ENCODE data around the gene RNF6.

The RNF6 gene

DNA sequence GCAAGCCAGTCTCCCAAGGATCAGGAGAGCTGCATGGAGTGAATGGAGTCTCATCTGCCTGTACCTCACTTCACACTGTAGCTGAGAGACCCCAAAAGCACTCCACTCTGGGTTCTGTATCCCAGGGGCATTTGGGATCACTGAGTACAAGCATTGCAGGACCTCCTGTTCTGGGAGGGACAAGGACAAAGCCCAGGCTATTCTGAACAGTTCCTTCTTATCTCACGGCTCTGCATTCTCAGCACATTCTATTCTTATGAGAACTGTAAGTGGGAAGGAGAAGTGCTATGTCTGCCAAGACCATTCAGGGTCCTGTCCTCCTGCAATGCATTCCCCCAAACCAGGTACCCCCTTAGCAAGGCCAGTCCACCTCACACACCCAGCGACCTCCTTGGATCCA is 42.8 kb downstream of the RNF6 start:
- Histone ChIP-seq H3K27ac (no peak overlapping the region), H3K4me3 (no peak overlapping the region)

DNA sequence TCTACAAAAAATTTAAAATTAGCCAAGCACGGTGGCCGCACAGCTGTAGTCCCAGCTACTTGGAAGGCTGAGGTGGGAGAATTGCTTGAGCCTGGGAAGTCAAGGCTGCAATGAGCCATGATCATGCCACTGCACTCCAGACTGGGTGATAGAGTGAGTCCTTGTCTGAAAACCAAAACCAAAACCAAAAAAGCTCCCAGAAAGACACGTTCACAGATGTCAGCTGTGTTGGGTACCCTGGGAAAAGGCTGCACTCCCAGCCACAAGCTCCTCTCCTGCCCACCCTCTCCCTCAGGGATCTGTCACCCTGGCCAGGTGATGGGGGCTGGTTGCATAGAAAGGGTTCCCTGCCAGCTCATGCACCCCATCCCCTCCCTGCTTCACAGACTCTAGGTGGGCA is 53.3 kb downstream of the RNF6 start:
- Histone ChIP-seq H3K4me3 (no peak overlapping the region), H3K27ac (no peak overlapping the region)

DNA sequence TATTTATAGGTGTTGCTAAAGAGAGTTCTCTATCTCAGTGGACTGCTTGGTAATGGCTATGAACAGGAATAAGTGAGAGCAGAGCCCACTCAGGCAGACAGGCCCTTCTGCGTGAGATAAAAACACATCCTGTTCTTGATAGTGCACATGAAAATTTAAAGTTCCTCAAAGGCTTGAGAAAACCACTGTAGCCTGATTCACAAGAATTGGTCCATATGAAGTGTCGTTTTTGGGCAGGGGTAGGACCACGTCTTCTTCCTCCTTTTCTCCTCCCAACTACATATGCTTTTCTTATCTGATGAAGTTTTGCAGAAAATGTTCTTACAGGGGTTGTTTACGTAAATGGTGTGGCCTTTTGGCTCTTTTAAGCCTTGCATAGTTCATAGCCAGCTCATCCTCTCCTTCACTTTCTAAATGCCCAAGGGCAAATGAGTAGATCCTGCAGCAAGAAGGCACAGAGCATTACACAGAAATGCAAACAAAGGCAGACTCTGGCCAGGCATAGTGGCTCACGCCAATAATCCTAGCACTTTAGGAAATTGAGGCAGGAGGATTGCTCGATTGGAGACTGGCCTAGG is 53.8 kb downstream of the RNF6 start:
- no peak overlapping the region for H3K27ac ChIP-seq
- H3K4me3 ChIP-seq: no peak overlapping the region

DNA sequence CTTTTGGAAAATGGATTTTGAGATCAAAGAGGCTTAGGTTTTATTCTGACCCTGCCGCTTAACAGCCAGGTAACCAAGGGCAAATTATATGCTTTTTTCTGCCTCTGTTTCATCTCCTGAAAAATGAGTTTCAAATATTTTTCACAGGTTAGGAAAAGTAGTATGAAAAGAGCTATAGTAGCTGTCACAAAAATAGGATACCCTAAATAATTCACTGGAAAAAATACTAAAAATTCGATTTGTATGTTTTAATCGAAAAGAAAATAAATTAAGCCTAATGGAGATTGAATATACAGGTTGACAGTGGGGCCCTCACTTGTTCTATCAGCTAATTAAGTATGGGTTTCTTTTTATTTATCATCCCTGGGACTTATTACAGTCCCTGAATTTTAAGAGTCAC is 58.3 kb downstream of the RNF6 start:
- Histone ChIP-seq H3K27ac (no peak overlapping the region), H3K4me3 (no peak overlapping the region)

Data from skin epidermis (tissue), 12 donors.